ENCODE data around the gene KLHL12. TPM values are rescaled to one million over a fixed set of nuclear protein-coding genes. Genes with fewer than 3 reads are reported as not detected.

Gene KLHL12
- total and polyA plus RNA-seq, 10 of the 15 experiments (the other 5 are each of a cell fraction or from before 2014, with no cell fraction given), result 16.0 to 53.8 (median 30.3) TPM

DNA sequence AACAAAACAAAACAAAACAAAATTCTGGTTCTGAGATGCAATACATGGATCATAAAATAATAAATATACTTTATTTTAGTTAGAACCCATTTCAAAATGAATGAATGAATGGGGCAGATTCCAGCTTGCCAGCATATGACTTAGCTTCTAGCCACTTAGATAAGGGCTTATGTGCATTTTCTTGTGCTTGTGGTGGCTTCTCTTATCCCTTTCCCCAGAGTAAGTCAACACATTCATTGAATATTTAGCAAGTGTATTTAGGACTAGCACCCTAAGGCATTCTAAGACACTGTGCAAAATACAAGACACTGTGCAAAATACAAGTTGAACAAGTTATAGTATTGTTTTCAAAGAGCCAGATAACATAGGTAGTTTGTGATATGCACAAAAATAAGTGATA is 26.4 kb upstream of the KLHL12 start:
- RAD21 ChIA-PET (ENCODE audit: unreplicated experiment), result interaction anchor here (1.2 kb wide), 1 partner anchor 11 kb away, joined by 4 read pairs; no protein-coding TSS in a partner anchor
- in situ Hi-C loops (cut with MboI) (no loop called here), intact Hi-C loops (cut with micrococcal nuclease; ENCODE audit: unreplicated experiment) (no loop called here)
- CTCF ChIA-PET, result interaction anchor here (1.3 to 2.3 kb wide), 4 partner anchors 15 to 314 kb away, joined by 3 to 10 read pairs (median 6); no protein-coding TSS in a partner anchor
- no peak overlapping the region for H3K9ac ChIP-seq (ENCODE audit: control insufficient read depth, insufficient read depth, low read length)
- no TSS peak for BruUV-seq (replicated peaks)
- H3K27me3 ChIP-seq (replicated peaks in 1 of 2; ENCODE audit: control insufficient read depth in 2 of 2, insufficient read depth in 2 of 2, low read length in 1 of 2), result no peaks in the 10 kb centered on the region
- peaks cover 54% of the 10 kb centered on the region for H3K79me2 ChIP-seq (ENCODE audit: control insufficient read depth, insufficient read depth, low read length)
- H3K36me3 ChIP-seq (ENCODE audit: control insufficient read depth in 2 of 2, insufficient read depth in 2 of 2, low read length in 1 of 2), result no peaks in the 10 kb centered on the region; a peak in 3 of 4 replicates
- no peaks in the 10 kb centered on the region for H3K9me3 ChIP-seq (replicated peaks; ENCODE audit: control insufficient read depth, insufficient read depth, low read length)
- H3K4me2 ChIP-seq (ENCODE audit: control insufficient read depth, insufficient read depth), result peak overlapping the region; percentile 9; the same call in 1 of the 2 replicates
- no peak for FAIRE-seq
- H3K4me3 ChIP-seq, result no peak overlapping the region
- SMC1A ChIA-PET (ENCODE audit: uncharacterized antibody, unreplicated experiment), result interaction anchor here (0.8 to 1.9 kb wide), 6 partner anchors 8 to 203 kb away, joined by 3 to 5 read pairs (median 3); no protein-coding TSS in a partner anchor
- H3K4me1 ChIP-seq (ENCODE audit: control insufficient read depth, insufficient read depth, low read length), result peaks cover 7% of the 10 kb centered on the region; the same call in 1 of the 2 replicates
- no peak for ATAC-seq
- no peaks in the 10 kb centered on the region for H4K20me1 ChIP-seq (ENCODE audit: control insufficient read depth, insufficient read depth)
- TF ChIP-seq, protein P1, sequence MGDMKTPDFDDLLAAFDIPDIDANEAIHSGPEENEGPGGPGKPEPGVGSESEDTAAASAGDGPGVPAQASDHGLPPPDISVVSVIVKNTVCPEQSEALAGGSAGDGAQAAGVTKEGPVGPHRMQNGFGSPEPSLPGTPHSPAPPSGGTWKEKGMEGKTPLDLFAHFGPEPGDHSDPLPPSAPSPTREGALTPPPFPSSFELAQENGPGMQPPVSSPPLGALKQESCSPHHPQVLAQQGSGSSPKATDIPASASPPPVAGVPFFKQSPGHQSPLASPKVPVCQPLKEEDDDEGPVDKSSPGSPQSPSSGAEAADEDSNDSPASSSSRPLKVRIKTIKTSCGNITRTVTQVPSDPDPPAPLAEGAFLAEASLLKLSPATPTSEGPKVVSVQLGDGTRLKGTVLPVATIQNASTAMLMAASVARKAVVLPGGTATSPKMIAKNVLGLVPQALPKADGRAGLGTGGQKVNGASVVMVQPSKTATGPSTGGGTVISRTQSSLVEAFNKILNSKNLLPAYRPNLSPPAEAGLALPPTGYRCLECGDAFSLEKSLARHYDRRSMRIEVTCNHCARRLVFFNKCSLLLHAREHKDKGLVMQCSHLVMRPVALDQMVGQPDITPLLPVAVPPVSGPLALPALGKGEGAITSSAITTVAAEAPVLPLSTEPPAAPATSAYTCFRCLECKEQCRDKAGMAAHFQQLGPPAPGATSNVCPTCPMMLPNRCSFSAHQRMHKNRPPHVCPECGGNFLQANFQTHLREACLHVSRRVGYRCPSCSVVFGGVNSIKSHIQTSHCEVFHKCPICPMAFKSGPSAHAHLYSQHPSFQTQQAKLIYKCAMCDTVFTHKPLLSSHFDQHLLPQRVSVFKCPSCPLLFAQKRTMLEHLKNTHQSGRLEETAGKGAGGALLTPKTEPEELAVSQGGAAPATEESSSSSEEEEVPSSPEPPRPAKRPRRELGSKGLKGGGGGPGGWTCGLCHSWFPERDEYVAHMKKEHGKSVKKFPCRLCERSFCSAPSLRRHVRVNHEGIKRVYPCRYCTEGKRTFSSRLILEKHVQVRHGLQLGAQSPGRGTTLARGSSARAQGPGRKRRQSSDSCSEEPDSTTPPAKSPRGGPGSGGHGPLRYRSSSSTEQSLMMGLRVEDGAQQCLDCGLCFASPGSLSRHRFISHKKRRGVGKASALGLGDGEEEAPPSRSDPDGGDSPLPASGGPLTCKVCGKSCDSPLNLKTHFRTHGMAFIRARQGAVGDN (IDR thresholded peaks at IDR 0.05), result no peak
- TF ChIP-seq, protein P2, sequence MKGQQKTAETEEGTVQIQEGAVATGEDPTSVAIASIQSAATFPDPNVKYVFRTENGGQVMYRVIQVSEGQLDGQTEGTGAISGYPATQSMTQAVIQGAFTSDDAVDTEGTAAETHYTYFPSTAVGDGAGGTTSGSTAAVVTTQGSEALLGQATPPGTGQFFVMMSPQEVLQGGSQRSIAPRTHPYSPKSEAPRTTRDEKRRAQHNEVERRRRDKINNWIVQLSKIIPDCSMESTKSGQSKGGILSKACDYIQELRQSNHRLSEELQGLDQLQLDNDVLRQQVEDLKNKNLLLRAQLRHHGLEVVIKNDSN (IDR thresholded peaks at IDR 0.05; ENCODE audit: borderline replicate concordance, extremely low read length, insufficient read depth, low read depth, low read length), result no peak
- TF ChIP-seq, protein P3, sequence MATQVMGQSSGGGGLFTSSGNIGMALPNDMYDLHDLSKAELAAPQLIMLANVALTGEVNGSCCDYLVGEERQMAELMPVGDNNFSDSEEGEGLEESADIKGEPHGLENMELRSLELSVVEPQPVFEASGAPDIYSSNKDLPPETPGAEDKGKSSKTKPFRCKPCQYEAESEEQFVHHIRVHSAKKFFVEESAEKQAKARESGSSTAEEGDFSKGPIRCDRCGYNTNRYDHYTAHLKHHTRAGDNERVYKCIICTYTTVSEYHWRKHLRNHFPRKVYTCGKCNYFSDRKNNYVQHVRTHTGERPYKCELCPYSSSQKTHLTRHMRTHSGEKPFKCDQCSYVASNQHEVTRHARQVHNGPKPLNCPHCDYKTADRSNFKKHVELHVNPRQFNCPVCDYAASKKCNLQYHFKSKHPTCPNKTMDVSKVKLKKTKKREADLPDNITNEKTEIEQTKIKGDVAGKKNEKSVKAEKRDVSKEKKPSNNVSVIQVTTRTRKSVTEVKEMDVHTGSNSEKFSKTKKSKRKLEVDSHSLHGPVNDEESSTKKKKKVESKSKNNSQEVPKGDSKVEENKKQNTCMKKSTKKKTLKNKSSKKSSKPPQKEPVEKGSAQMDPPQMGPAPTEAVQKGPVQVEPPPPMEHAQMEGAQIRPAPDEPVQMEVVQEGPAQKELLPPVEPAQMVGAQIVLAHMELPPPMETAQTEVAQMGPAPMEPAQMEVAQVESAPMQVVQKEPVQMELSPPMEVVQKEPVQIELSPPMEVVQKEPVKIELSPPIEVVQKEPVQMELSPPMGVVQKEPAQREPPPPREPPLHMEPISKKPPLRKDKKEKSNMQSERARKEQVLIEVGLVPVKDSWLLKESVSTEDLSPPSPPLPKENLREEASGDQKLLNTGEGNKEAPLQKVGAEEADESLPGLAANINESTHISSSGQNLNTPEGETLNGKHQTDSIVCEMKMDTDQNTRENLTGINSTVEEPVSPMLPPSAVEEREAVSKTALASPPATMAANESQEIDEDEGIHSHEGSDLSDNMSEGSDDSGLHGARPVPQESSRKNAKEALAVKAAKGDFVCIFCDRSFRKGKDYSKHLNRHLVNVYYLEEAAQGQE (IDR thresholded peaks at IDR 0.05; ENCODE audit: low read depth, low read length), result no peak
- TF ChIP-seq SUZ12 (IDR thresholded peaks at IDR 0.05; ENCODE audit: unreplicated experiment) (no peak), NBN (IDR thresholded peaks at IDR 0.05) (no peak), ZNF274 (IDR thresholded peaks at IDR 0.05; ENCODE audit: insufficient read depth, insufficient read length) (no peak), JUNB (IDR thresholded peaks at IDR 0.05) (no peak), NRF1 (conservative IDR thresholded peaks at IDR 0.05; ENCODE audit: low read depth, low read length) (no peak), STAT1 (conservative IDR thresholded peaks at IDR 0.05) (no peak)
- TF ChIP-seq, protein P4, sequence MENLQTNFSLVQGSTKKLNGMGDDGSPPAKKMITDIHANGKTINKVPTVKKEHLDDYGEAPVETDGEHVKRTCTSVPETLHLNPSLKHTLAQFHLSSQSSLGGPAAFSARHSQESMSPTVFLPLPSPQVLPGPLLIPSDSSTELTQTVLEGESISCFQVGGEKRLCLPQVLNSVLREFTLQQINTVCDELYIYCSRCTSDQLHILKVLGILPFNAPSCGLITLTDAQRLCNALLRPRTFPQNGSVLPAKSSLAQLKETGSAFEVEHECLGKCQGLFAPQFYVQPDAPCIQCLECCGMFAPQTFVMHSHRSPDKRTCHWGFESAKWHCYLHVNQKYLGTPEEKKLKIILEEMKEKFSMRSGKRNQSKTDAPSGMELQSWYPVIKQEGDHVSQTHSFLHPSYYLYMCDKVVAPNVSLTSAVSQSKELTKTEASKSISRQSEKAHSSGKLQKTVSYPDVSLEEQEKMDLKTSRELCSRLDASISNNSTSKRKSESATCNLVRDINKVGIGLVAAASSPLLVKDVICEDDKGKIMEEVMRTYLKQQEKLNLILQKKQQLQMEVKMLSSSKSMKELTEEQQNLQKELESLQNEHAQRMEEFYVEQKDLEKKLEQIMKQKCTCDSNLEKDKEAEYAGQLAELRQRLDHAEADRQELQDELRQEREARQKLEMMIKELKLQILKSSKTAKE (IDR thresholded peaks at IDR 0.05; ENCODE audit: low read depth, poor library complexity, severe bottlenecking), result no peak
- no peak overlapping the region for H3K27ac ChIP-seq (ENCODE audit: control insufficient read depth, insufficient read depth)
- POLR2A ChIA-PET, result interaction anchor here (0.9 to 1.0 kb wide), 2 partner anchors 26 to 52 kb away, joined by 3 read pairs; no protein-coding TSS in a partner anchor
- no peak overlapping the region for H2AFZ ChIP-seq (ENCODE audit: control insufficient read depth, low read depth, low read length)
- DNase-seq (ENCODE audit: low read depth, low spot score), result no peak
